ENCODE measurements around the gene HIPK2. TPM values are rescaled to one million over a fixed set of nuclear protein-coding genes. Genes with fewer than 3 reads are reported as not detected.

The HIPK2 gene
- total and polyA plus RNA-seq, 2 experiments from 2014 or later: 18.2 to 22.9 TPM

DNA sequence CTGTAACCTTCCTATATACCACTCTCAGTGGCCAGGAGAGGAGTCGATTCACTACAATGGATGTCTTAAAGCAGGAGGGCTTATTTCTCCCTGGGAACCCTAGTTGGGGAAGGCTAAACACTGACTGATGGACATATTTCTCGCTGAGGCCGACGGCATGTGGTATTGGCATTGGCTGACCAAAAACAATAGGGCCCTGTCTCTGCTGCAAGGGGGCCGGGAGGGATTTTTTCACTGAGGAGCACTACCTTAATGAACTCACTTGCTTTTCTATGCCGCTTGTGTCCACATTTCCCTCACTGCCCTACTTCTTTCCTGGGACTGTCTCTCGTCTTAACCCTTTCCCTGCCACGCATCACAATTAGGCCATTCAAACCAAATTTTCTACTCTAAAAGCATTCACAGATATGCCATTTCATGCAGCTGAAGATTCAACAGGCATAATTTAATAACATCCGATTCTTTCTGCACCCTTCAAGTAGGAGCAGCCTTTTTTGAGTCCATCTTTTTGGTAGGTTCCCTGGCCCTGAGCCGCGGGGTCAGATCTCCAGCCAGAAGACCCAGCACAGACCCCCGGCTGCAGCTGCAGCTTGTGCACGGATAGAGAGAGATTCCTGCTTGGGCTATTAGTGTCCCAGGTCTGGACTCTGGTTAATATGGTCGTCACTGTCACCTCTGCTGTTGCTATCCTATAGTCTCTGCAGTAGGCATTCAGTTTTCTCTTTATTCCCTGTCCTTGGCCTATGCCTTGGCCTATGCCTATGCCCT is 118.7 kb downstream of the HIPK2 start:
- H3K79me2 ChIP-seq: peaks cover 77% of the 10 kb centered on the region
- peaks cover 21% of the 10 kb centered on the region for H3K4me1 ChIP-seq (ENCODE audit: insufficient read depth)
- peaks cover 8% of the 10 kb centered on the region for H4K20me1 ChIP-seq (ENCODE audit: insufficient read depth, poor library complexity, severe bottlenecking)
- H3K36me3 ChIP-seq (replicated peaks; ENCODE audit: insufficient read depth, low read depth): no peaks in the 10 kb centered on the region
- H2AFZ ChIP-seq: no peak overlapping the region
- H3K9me3 ChIP-seq (ENCODE audit: low read depth): no peaks in the 10 kb centered on the region
- 72% methylated on average over 14 of the region's 14 CpGs for WGBS (ENCODE audit: low lambda C conversion rate, missing lambda C conversion rate)
- DNase-seq (ENCODE audit: low spot score): no peak
- H3K9me2 ChIP-seq (replicated peaks; ENCODE audit: insufficient read depth): no peaks in the 10 kb centered on the region
- no peak overlapping the region for H3K4me3 ChIP-seq
- TF ChIP-seq EZH2 (IDR thresholded peaks at IDR 0.05; ENCODE audit: borderline replicate concordance) (no peak), CTCF (IDR thresholded peaks at IDR 0.05; ENCODE audit: poor library complexity) (no peak), EZH2phosphoT487 (IDR thresholded peaks at IDR 0.05; ENCODE audit: low read depth, severe bottlenecking, unreplicated experiment) (no peak)
- no peak overlapping the region for H3K4me2 ChIP-seq
- no peaks in the 10 kb centered on the region for H3K27me3 ChIP-seq
- peak overlapping the region; percentile 20 for H3K27ac ChIP-seq

DNA sequence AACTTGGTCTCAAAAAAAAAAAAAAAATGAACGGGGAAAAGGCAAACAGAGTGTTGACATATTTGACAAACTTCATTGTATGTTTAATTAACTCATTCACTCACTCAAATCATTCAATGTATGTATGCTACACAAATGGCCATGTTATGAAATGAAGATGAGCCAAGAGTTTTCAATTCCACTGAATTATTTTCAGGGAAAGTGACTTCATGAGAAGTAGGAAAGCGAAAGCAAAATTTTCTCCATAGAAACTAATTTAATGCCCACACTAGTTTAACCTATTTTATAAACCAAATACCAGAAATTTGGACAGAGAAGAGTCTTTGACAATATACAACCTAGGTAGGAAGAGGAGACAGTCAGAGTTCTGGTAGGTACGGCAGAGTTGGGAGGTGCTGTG is 119.5 kb downstream of the HIPK2 start:
- H2AFZ ChIP-seq: no peak overlapping the region
- H3K9me3 ChIP-seq (ENCODE audit: low read depth): no peaks in the 10 kb centered on the region
- no peak overlapping the region for H3K4me2 ChIP-seq
- DNase-seq (ENCODE audit: low spot score): no peak
- H3K9me2 ChIP-seq (replicated peaks; ENCODE audit: insufficient read depth): no peaks in the 10 kb centered on the region
- TF ChIP-seq CTCF (IDR thresholded peaks at IDR 0.05; ENCODE audit: poor library complexity): no peak
- TF ChIP-seq EZH2phosphoT487 (IDR thresholded peaks at IDR 0.05; ENCODE audit: low read depth, severe bottlenecking, unreplicated experiment): no peak
- no peak for TF ChIP-seq EZH2 (IDR thresholded peaks at IDR 0.05; ENCODE audit: borderline replicate concordance)
- H4K20me1 ChIP-seq (ENCODE audit: insufficient read depth, poor library complexity, severe bottlenecking): peaks cover 8% of the 10 kb centered on the region
- H3K27me3 ChIP-seq: no peaks in the 10 kb centered on the region
- H3K4me3 ChIP-seq: no peak overlapping the region
- 76% methylated on average over 3 of the region's 3 CpGs for WGBS (ENCODE audit: low lambda C conversion rate, missing lambda C conversion rate)
- peaks cover 72% of the 10 kb centered on the region for H3K79me2 ChIP-seq
- peaks cover 21% of the 10 kb centered on the region for H3K4me1 ChIP-seq (ENCODE audit: insufficient read depth)
- H3K36me3 ChIP-seq (replicated peaks; ENCODE audit: insufficient read depth, low read depth): no peaks in the 10 kb centered on the region
- no peak overlapping the region for H3K27ac ChIP-seq

DNA sequence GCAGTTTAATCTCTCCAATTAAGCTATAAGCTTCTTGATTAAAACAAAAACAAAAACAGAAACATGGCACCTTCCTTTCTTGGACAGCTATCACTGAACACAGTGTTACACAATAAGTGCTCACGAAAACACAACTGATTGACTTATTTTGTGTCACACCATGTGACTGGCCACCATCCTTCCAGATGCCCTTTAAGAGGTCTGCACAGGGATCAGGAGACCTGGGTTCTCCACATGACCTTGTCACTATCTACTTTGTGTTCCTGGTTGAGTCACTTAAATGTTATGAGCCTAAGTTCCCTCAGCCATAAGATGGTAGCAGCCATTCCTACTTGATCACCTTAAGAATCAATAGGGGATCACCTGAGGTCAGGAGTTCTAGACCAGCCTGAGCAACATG is 120.1 kb downstream of the HIPK2 start:
- peaks cover 22% of the 10 kb centered on the region for H3K4me1 ChIP-seq (ENCODE audit: insufficient read depth)
- no peaks in the 10 kb centered on the region for H3K36me3 ChIP-seq (replicated peaks; ENCODE audit: insufficient read depth, low read depth)
- 95% methylated on average over 1 of the region's 1 CpG for WGBS (ENCODE audit: low lambda C conversion rate, missing lambda C conversion rate)
- no peaks in the 10 kb centered on the region for H3K9me3 ChIP-seq (ENCODE audit: low read depth)
- no peak for DNase-seq (ENCODE audit: low spot score)
- H3K4me2 ChIP-seq: no peak overlapping the region
- H2AFZ ChIP-seq: no peak overlapping the region
- H3K27me3 ChIP-seq: no peaks in the 10 kb centered on the region
- H3K79me2 ChIP-seq: peaks cover 66% of the 10 kb centered on the region
- peaks cover 8% of the 10 kb centered on the region for H4K20me1 ChIP-seq (ENCODE audit: insufficient read depth, poor library complexity, severe bottlenecking)
- no peaks in the 10 kb centered on the region for H3K9me2 ChIP-seq (replicated peaks; ENCODE audit: insufficient read depth)
- no peak overlapping the region for H3K27ac ChIP-seq
- H3K4me3 ChIP-seq: no peak overlapping the region
- TF ChIP-seq EZH2phosphoT487 (IDR thresholded peaks at IDR 0.05; ENCODE audit: low read depth, severe bottlenecking, unreplicated experiment): no peak
- no peak for TF ChIP-seq CTCF (IDR thresholded peaks at IDR 0.05; ENCODE audit: poor library complexity)
- TF ChIP-seq EZH2 (IDR thresholded peaks at IDR 0.05; ENCODE audit: borderline replicate concordance): no peak

Data from hepatocyte (in vitro differentiated cells).